Camera-type eye (tissue), 1 donor: ENCODE measurements around the gene EZH2. TPM values are rescaled to one million over a fixed set of nuclear protein-coding genes. Genes with fewer than 3 reads are reported as not detected.

Experiments used
- total RNA-seq: library from RNA; depleted of rRNA; stranded (reverse); fragments of >200 nt; gene quantifications from one replicate; pipeline ENCODE4 v1.2.3, GENCODE V29; 2014

The EZH2 gene
- total RNA-seq, result 43.0 TPM

GRCh38 chr7:148884049-148884298 is at the start of gene EZH2:
Gene EZH2 (minus strand): TSS chr7:148884291. CDS start chr7:148847298, 36,993 bp downstream.

Other genes with a start within 250 kb of the EZH2 start
- 69.1 TPM for gene CUL1, start 185.4 kb downstream of the EZH2 start, total RNA-seq
- gene PDIA4, start 144.2 kb upstream of the EZH2 start, total RNA-seq, result 104 TPM
- gene ZNF786, start 206.4 kb upstream of the EZH2 start, total RNA-seq, result 15.8 TPM
- gene ZNF425, start 242.0 kb upstream of the EZH2 start, total RNA-seq, result 6.7 TPM